C4-2B (cell line): ENCODE data around the gene DNAJC25.

ENCODE experiments used
- ZFX ChIP-seq: fragments of 450-650 bp; IDR thresholded peaks from 2 replicates; pipeline ENCODE4 v1.6.1; 2017
- TF ChIP-seq, protein P1 (sequence below): fragments of 450-650 bp; conservative IDR thresholded peaks from 2 replicates; pipeline ENCODE4 v1.5.1; 2017; ENCODE audit warnings: mild to moderate bottlenecking

DNA sequence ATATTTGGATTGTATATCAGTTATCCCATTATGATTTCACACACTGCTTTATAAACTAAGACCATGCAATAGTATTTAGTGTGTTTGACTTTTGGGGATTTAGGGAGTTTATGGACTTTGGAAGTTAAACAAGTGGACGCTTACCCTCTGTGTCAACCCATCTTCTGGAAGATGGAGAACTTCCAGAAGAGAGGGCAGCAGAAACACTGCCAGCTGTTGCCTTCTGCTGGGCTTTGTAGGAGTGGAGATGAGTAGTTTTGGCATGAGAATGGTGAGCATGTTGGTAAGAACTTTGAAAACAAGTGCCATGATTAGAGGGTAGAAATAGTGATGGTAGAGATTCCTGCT, 2.2 kb downstream of the DNAJC25 start:
- TF ChIP-seq, protein P1, sequence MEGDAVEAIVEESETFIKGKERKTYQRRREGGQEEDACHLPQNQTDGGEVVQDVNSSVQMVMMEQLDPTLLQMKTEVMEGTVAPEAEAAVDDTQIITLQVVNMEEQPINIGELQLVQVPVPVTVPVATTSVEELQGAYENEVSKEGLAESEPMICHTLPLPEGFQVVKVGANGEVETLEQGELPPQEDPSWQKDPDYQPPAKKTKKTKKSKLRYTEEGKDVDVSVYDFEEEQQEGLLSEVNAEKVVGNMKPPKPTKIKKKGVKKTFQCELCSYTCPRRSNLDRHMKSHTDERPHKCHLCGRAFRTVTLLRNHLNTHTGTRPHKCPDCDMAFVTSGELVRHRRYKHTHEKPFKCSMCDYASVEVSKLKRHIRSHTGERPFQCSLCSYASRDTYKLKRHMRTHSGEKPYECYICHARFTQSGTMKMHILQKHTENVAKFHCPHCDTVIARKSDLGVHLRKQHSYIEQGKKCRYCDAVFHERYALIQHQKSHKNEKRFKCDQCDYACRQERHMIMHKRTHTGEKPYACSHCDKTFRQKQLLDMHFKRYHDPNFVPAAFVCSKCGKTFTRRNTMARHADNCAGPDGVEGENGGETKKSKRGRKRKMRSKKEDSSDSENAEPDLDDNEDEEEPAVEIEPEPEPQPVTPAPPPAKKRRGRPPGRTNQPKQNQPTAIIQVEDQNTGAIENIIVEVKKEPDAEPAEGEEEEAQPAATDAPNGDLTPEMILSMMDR, result no peak
- TF ChIP-seq ZFX, result no peak
